ENCODE data around the gene TMEM11. TPM values are rescaled to one million over a fixed set of nuclear protein-coding genes. Genes with fewer than 3 reads are reported as not detected.
A peak's percentile ranks its signal among the peaks of the same experiment; 100 is the strongest.

The TMEM11 gene
- total RNA-seq, 3 donors from 2014 or later = 28.1 to 34.1 (median 33.1) TPM

DNA sequence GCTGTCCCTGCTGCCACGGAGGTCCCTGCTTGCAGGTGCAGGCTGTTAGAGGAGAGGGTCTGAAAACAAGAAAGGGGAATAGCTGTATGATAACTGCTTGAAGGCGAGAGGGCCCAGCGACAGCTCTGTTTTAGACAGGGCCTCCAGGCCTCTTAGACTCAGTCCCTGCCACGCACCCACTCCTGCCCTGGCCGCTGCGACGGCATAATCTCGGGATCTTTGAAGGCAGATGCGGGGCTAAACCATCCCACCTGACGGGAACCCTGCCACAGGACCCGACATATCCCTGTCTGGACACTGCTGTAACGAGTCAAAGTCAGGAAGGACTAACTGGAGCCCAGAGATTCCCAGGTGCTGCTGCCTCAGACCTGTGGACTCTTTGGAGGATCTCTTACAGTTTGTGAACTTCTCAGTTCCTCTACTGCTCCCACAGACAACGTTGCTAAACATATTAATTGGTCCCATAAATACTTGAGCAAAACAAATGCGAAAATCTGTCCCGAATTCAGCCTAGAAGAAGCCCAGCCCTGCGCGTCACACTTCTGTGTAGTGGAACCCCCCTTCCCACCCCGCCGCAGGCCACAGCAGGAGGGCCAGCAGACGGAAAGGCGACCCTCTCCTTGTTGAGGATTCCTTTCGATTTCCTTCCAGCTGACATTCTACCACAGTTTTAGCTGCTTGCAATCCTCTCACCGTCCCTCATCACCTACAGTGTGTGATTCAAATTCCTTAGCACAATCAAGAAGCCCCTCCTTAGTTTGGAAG lies 998 bp upstream of the TMEM11 start:
- Histone ChIP-seq H3K27me3 (no peaks in the 10 kb centered on the region), H3K9me3 (no peaks in the 10 kb centered on the region), H3K27ac (peak overlapping the region; percentile 94), H3K36me3 (no peaks in the 10 kb centered on the region), H3K4me1 (peaks cover 0 to 18% of the 10 kb centered on the region in 2 donors), H3K4me3 (peak overlapping the region; percentile 96 to 99 (median 99))
- intact Hi-C loops (cut with DNase I; ENCODE audit: low total_unique reads) = no loop called here
- no peak for TF ChIP-seq POLR2A (IDR thresholded peaks at IDR 0.05)
- TF ChIP-seq POLR2AphosphoS5 (IDR thresholded peaks at IDR 0.05) = no peak
- TF ChIP-seq, protein P1, sequence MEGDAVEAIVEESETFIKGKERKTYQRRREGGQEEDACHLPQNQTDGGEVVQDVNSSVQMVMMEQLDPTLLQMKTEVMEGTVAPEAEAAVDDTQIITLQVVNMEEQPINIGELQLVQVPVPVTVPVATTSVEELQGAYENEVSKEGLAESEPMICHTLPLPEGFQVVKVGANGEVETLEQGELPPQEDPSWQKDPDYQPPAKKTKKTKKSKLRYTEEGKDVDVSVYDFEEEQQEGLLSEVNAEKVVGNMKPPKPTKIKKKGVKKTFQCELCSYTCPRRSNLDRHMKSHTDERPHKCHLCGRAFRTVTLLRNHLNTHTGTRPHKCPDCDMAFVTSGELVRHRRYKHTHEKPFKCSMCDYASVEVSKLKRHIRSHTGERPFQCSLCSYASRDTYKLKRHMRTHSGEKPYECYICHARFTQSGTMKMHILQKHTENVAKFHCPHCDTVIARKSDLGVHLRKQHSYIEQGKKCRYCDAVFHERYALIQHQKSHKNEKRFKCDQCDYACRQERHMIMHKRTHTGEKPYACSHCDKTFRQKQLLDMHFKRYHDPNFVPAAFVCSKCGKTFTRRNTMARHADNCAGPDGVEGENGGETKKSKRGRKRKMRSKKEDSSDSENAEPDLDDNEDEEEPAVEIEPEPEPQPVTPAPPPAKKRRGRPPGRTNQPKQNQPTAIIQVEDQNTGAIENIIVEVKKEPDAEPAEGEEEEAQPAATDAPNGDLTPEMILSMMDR (IDR thresholded peaks at IDR 0.05) = no peak
- no peak for DNase-seq (ENCODE audit: low spot score in 2 of 2)

DNA sequence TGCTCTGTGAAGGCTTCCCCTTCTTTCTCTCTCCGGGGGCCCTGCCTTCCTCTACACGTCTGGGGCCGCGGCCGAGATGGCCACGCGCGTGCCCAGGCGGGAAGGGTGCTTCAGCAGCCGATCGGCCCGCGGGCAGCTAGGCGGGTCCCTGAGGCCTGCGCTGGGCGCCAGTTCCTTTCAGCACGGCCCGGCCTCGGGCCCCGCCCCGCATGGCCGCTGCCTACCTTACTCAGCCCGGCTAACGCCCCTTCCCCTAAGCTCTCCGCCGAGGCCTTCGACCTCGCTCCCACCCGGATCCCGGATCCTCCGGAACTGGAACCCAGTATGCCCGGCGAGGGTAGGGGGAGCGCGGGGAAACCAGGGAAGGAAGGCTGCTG lies 335 bp downstream of the TMEM11 start:
- TF ChIP-seq, protein P1 (IDR thresholded peaks at IDR 0.05) = no peak
- TF ChIP-seq POLR2A (IDR thresholded peaks at IDR 0.05) (no peak), POLR2AphosphoS5 (IDR thresholded peaks at IDR 0.05) (no peak)
- H3K4me3 ChIP-seq = peak overlapping the region; percentile 96 to 99 (median 99)
- no peaks in the 10 kb centered on the region for H3K27me3 ChIP-seq
- intact Hi-C loops (cut with DNase I; ENCODE audit: low total_unique reads) = no loop called here
- no peak for DNase-seq (ENCODE audit: low spot score in 2 of 2)
- peaks cover under 1 to 18% of the 10 kb centered on the region in 2 donors for H3K4me1 ChIP-seq
- no peaks in the 10 kb centered on the region for H3K36me3 ChIP-seq
- H3K9me3 ChIP-seq = no peaks in the 10 kb centered on the region
- H3K27ac ChIP-seq = peak overlapping the region; percentile 94

DNA sequence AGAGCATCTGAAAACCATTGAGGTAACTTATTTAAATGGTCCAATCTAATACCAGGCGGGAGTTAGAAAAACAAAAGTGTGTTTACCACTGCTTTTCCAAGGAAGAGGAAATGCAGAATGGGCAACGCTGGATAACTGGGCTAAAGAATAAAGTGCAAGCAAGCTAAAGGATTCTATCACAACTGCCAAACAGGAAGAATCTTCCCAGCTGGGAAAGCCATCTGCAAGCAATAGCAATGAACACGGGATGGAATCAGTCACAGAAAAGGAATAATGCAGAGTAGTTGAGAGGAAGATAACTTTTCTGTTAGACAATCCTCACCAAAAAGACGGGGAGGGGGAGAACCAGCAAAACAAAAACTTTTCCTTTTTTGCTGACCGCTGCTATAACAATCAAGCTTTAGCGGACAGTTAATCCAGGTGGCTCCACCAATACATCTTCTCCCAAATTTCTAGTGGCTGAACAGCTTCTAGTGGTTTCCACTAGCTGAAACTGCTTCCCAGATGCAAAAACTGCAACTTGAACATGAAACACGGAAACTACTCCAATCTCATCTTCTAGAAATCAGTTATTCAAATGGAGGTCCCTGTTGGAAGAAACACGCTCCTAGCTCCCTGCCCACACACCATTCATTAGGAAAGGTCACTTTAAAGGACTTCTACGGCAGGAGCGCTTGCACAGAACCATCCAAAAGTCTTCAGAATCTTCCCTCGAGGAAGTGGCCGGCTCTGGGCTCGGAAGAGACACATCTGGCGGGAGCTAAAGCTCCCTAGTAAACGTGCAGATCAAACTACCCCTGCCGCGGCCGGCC lies 929 bp downstream of the TMEM11 start:
- Histone ChIP-seq H3K4me3 (peak overlapping the region; percentile 96 to 99 (median 99)), H3K27ac (peak overlapping the region; percentile 94), H3K9me3 (no peaks in the 10 kb centered on the region), H3K36me3 (no peaks in the 10 kb centered on the region), H3K4me1 (peaks cover 5 to 18% of the 10 kb centered on the region in 2 donors), H3K27me3 (no peaks in the 10 kb centered on the region)
- intact Hi-C loops (cut with DNase I; ENCODE audit: low total_unique reads) = no loop called here
- TF ChIP-seq, protein P1 (IDR thresholded peaks at IDR 0.05) = no peak
- TF ChIP-seq POLR2A (IDR thresholded peaks at IDR 0.05) = no peak
- no peak for TF ChIP-seq POLR2AphosphoS5 (IDR thresholded peaks at IDR 0.05)
- DNase-seq (ENCODE audit: low spot score in 2 of 2) = no peak

DNA sequence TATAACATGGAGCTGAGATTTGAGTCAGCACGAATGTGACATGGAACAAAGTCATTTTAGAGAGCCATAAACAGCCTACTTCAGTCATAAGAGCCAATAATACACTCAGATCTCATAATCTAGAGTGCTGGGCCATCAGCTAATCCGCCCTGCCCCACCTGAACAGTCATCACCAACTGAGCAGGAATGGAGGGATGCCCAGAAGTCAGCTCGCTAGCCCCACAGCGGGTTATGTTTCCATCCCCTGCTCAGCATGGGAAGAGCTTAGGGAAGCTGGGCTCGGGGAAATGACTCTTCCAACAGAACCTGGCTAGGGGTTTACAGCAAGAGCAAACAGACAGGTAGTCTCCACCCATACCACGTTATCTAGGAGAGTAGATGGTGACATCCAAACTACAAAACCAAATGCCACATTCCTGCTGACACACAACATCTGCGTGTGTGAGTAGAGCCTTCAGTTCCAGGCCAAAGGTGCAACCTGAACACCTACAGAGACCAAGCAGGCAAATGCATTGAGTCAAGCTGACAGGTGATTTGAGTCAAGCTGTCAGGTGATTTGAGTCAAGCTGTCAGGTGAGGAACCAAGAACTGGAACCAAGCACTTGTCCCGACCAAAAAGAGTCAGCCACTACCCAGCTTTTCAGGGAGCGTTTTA lies 2.0 kb downstream of the TMEM11 start:
- Histone ChIP-seq H3K36me3 (no peaks in the 10 kb centered on the region), H3K4me3 (peak overlapping the region in 1 of 3 donors; percentile 96), H3K4me1 (peaks cover 5 to 18% of the 10 kb centered on the region in 2 donors), H3K27me3 (no peaks in the 10 kb centered on the region), H3K9me3 (no peaks in the 10 kb centered on the region), H3K27ac (no peak overlapping the region)
- TF ChIP-seq, protein P1 (IDR thresholded peaks at IDR 0.05) = no peak
- intact Hi-C loops (cut with DNase I; ENCODE audit: low total_unique reads) = no loop called here
- DNase-seq (ENCODE audit: low spot score in 2 of 2) = no peak
